SU-DHL-6 (cell line): ENCODE results near the gene MS4A3.

Source experiments
- EZH2phosphoT487 ChIP-seq: fragments of 200-600 bp; sonication (generic), shearing (Covaris generic); conservative IDR thresholded peaks from 2 replicates; pipeline ENCODE4 v1.6.1; 2018; ENCODE audit warnings: mild to moderate bottlenecking, antibody characterized with exemption, low read length, moderate library complexity, mixed read lengths
- TF ChIP-seq, protein P1 (sequence below): fragments of 200-600 bp; sonication (generic); IDR thresholded peaks from one replicate; pipeline ENCODE4 v1.5.1; 2017; ENCODE audit warnings: antibody characterized with exemption, mild to moderate bottlenecking, low read length, moderate library complexity; ENCODE audit not compliant: insufficient read depth, poor library complexity, severe bottlenecking

DNA sequence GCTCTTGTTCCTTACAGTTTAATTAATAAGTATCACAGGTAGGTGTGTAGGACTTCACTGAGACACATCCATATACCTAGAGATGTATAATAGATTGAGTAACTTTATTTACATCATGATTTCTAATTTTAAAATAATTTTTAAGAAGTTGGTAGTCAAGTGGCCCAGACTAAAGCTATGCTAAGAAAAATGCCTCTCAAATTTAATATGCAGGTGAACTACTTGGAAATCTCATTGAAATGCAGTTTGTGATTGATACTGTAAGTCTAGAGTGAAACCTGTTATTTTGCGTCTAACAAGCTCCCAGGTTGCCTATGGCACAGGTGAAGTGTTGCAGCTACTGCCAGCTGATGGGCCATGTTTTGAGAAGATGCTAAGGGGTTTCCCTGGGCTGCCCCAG, 39.6 kb upstream of the MS4A3 start, which contains the start of gene OOSP4B:
- TF ChIP-seq, protein P1, sequence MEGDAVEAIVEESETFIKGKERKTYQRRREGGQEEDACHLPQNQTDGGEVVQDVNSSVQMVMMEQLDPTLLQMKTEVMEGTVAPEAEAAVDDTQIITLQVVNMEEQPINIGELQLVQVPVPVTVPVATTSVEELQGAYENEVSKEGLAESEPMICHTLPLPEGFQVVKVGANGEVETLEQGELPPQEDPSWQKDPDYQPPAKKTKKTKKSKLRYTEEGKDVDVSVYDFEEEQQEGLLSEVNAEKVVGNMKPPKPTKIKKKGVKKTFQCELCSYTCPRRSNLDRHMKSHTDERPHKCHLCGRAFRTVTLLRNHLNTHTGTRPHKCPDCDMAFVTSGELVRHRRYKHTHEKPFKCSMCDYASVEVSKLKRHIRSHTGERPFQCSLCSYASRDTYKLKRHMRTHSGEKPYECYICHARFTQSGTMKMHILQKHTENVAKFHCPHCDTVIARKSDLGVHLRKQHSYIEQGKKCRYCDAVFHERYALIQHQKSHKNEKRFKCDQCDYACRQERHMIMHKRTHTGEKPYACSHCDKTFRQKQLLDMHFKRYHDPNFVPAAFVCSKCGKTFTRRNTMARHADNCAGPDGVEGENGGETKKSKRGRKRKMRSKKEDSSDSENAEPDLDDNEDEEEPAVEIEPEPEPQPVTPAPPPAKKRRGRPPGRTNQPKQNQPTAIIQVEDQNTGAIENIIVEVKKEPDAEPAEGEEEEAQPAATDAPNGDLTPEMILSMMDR: no peak
- no peak for TF ChIP-seq EZH2phosphoT487
